Peyer's patch (tissue), 4 donors: ENCODE measurements around the gene PPP3R1. TPM values are rescaled to one million over a fixed set of nuclear protein-coding genes. Genes with fewer than 3 reads are reported as not detected.

Experiments used
- DNase-seq, 3 donors: peaks; one replicate each; pipeline ENCODE4 v3.0.0-alpha.2; 2017 to 2019
- H3K27ac ChIP-seq, 4 donors: fragments of 200-600 bp; sonication (generic); one replicate each; pipeline ENCODE4 v1.5.1; 2016 to 2019
- H3K27me3 ChIP-seq, 2 donors: fragments of 200-600 bp; sonication (generic); one replicate each; pipeline ENCODE4 v1.5.1; 2019
- H3K36me3 ChIP-seq, 3 donors: fragments of 200-600 bp; sonication (generic); one replicate each; pipeline ENCODE4 v1.5.1; 2016 to 2019
- H3K4me1 ChIP-seq, 4 donors: fragments of 200-600 bp; sonication (generic); one replicate each; pipeline ENCODE4 v1.5.1; 2016 to 2019
- H3K4me3 ChIP-seq, 4 donors: fragments of 200-600 bp; sonication (generic); 1 replicate in 3 of 4; 2 replicates in 1 of 4; pipeline ENCODE4 v1.5.1; 2016 to 2019; ENCODE audit warnings: mild to moderate bottlenecking in 1 of 4
- H3K9me3 ChIP-seq, 4 donors: fragments of 200-600 bp; sonication (generic); one replicate each; pipeline ENCODE4 v1.5.1; 2016 to 2019; ENCODE audit warnings: mild to moderate bottlenecking in 1 of 4
- CTCF ChIP-seq, 6 experiments: fragments of 450-650 bp in 4 of 6; fragments of 200-600 bp in 2 of 6; sonication (generic) in 1 of 6; IDR thresholded peaks; one replicate each; pipeline ENCODE4 v1.5.1; 2017 to 2019; ENCODE audit warnings: antibody characterized with exemption in 6 of 6, mild to moderate bottlenecking in 3 of 6, moderate library complexity in 1 of 6
- POLR2A ChIP-seq, 2 donors: fragments of 450-650 bp; IDR thresholded peaks; one replicate each; pipeline ENCODE4 v1.5.1; 2017; ENCODE audit warnings: antibody characterized with exemption in 2 of 2, mild to moderate bottlenecking in 2 of 2, moderate library complexity in 2 of 2
- total RNA-seq, 4 donors: library from RNA; depleted of rRNA; stranded (reverse); fragments of >200 nt; gene quantifications; one replicate each; pipeline ENCODE4 v1.1.0, GENCODE V29; 2016

Gene PPP3R1
- total RNA-seq, 4 donors from 2014 or later: 18.5 to 33.8 (median 25.4) TPM

GRCh38 chr2:68245672-68246071 lies 6.7 kb downstream of the PPP3R1 start:
- no peak for DNase-seq
- no peak for TF ChIP-seq CTCF (IDR thresholded peaks at IDR 0.05)
- no peak for TF ChIP-seq POLR2A (IDR thresholded peaks at IDR 0.05)

GRCh38 chr2:68245066-68245465 lies 7.3 kb downstream of the PPP3R1 start:
- Histone ChIP-seq H3K27me3 (no peaks in the 10 kb centered on the region), H3K36me3 (no peaks in the 10 kb centered on the region), H3K4me1 (peaks cover 0 to 47% (median 10%) of the 10 kb centered on the region in 4 donors), H3K4me3 (no peak overlapping the region), H3K9me3 (no peaks in the 10 kb centered on the region), H3K27ac (no peak overlapping the region)
- TF ChIP-seq POLR2A (IDR thresholded peaks at IDR 0.05) (no peak), CTCF (IDR thresholded peaks at IDR 0.05) (no peak)
- no peak for DNase-seq

More at GRCh38 chr2:68245672-68246071, 6.7 kb downstream of the PPP3R1 start:
- no peak overlapping the region for H3K27ac ChIP-seq
- H3K36me3 ChIP-seq: no peaks in the 10 kb centered on the region
- no peaks in the 10 kb centered on the region for H3K9me3 ChIP-seq
- no peak overlapping the region for H3K4me3 ChIP-seq
- H3K27me3 ChIP-seq: no peaks in the 10 kb centered on the region
- peaks cover 0 to 47% (median 10%) of the 10 kb centered on the region in 4 donors for H3K4me1 ChIP-seq

DNA sequence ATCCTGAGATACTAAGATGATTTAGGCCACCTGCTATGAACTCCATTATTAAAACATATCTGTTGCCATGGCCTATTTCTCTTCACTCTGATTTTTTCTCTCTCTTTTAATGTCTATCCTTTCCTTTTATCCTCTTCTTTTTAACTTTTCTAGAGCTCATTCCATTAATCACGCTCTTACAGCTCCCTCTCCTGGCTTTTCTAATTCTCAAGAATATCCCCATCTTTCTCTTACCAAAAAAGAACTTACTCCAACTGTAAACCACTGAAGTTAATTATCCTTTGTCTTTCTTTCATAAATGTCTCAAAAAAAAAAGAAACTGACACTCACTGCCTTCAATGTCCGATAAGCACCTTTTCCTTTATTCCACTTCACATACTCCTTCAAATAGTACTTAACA lies 7.9 kb downstream of the PPP3R1 start:
- H3K4me1 ChIP-seq: peaks cover 0 to 47% (median 10%) of the 10 kb centered on the region in 4 donors
- no peak overlapping the region for H3K27ac ChIP-seq
- no peak for TF ChIP-seq CTCF (IDR thresholded peaks at IDR 0.05)
- TF ChIP-seq POLR2A (IDR thresholded peaks at IDR 0.05): no peak

GRCh38 chr2:68241732-68242131 lies 10.6 kb downstream of the PPP3R1 start:
- DNase-seq: no peak
- peaks cover 0 to 34% (median 9%) of the 10 kb centered on the region in 4 donors for H3K4me1 ChIP-seq
- no peak for TF ChIP-seq POLR2A (IDR thresholded peaks at IDR 0.05)
- TF ChIP-seq CTCF (IDR thresholded peaks at IDR 0.05): no peak
- no peak overlapping the region for H3K27ac ChIP-seq
- no peaks in the 10 kb centered on the region for H3K27me3 ChIP-seq
- H3K36me3 ChIP-seq: no peaks in the 10 kb centered on the region
- H3K4me3 ChIP-seq: no peak overlapping the region
- H3K9me3 ChIP-seq: no peaks in the 10 kb centered on the region

More for the DNA sequence above, 7.9 kb downstream of the PPP3R1 start:
- H3K9me3 ChIP-seq: no peaks in the 10 kb centered on the region
- no peak overlapping the region for H3K4me3 ChIP-seq
- no peaks in the 10 kb centered on the region for H3K27me3 ChIP-seq
- H3K36me3 ChIP-seq: no peaks in the 10 kb centered on the region
- DNase-seq: no peak

- TF ChIP-seq CTCF (IDR thresholded peaks at IDR 0.05) (no peak), POLR2A (IDR thresholded peaks at IDR 0.05) (no peak)
- no peak for DNase-seq
These were observed 11.9 kb downstream of the PPP3R1 start for GRCh38 chr2:68240446-68240845.

More at GRCh38 chr2:68240446-68240845, 11.9 kb downstream of the PPP3R1 start:
- no peaks in the 10 kb centered on the region for H3K9me3 ChIP-seq
- peaks cover 0 to 44% (median 9%) of the 10 kb centered on the region in 4 donors for H3K4me1 ChIP-seq
- H3K27ac ChIP-seq: no peak overlapping the region
- H3K4me3 ChIP-seq: no peak overlapping the region
- no peaks in the 10 kb centered on the region for H3K27me3 ChIP-seq
- no peaks in the 10 kb centered on the region for H3K36me3 ChIP-seq
